Osteocyte (in vitro differentiated cells): ENCODE measurements around the gene PTRH1. TPM values are rescaled to one million over a fixed set of nuclear protein-coding genes. Genes with fewer than 3 reads are reported as not detected.

Experiments used
- DNase-seq: peaks from one replicate; pipeline ENCODE4 v3.0.0; 2021; ENCODE audit warnings: mixed read lengths; ENCODE audit not compliant: unreplicated experiment; ENCODE audit errors: extremely low spot score
- H3K27ac Mint-ChIP-seq: one replicate; pipeline ENCODE4 v1.8.0; 2021; ENCODE audit warnings: mild to moderate bottlenecking, mixed read lengths; ENCODE audit not compliant: unreplicated experiment
- H3K27me3 Mint-ChIP-seq: one replicate; pipeline ENCODE4 v1.8.0; 2021; ENCODE audit warnings: mixed read lengths; ENCODE audit not compliant: unreplicated experiment
- H3K36me3 Mint-ChIP-seq: one replicate; pipeline ENCODE4 v1.8.0; 2021; ENCODE audit warnings: mixed read lengths; ENCODE audit not compliant: unreplicated experiment
- H3K4me1 Mint-ChIP-seq: one replicate; pipeline ENCODE4 v1.8.0; 2021; ENCODE audit warnings: mixed read lengths; ENCODE audit not compliant: unreplicated experiment
- H3K4me3 Mint-ChIP-seq: one replicate; pipeline ENCODE4 v1.8.0; 2021; ENCODE audit warnings: mild to moderate bottlenecking, moderate library complexity, mixed read lengths; ENCODE audit not compliant: unreplicated experiment
- H3K9me3 Mint-ChIP-seq: one replicate; pipeline ENCODE4 v1.8.0; 2021; ENCODE audit warnings: mixed read lengths; ENCODE audit not compliant: unreplicated experiment
- total RNA-seq: library from RNA; stranded (reverse); gene quantifications from 2 replicates; pipeline ENCODE4 v1.2.1, GENCODE V29; 2021
- TF ChIP-seq, protein P1 (sequence below): fragments of 200-600 bp; sonication (generic); IDR thresholded peaks from 2 replicates; pipeline ENCODE4 v1.5.0; 2021; ENCODE audit warnings: antibody characterized with exemption, mild to moderate bottlenecking, moderate library complexity

Gene PTRH1
- total RNA-seq, 1 donor from 2014 or later: 10.6 TPM

DNA sequence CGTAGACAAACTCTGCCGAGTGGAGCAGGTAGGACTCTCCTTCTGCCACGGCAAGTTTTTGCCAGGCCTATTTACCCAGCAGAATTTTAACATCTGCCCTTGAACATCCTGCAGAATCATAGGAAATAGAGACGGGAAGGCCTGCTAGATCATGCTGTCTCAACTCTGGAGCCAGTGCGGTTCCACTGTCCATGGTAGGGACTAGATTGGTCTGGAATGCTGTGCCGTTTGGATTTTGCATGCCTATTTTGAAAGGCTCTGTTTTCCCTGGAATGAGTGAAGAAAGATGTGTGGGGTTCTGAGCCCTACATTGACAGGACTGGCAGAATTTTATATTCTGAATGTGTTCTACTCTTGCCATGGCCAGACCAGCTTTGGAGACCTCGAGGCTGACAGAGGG is 42.2 kb downstream of the PTRH1 start:
- TF ChIP-seq, protein P1, sequence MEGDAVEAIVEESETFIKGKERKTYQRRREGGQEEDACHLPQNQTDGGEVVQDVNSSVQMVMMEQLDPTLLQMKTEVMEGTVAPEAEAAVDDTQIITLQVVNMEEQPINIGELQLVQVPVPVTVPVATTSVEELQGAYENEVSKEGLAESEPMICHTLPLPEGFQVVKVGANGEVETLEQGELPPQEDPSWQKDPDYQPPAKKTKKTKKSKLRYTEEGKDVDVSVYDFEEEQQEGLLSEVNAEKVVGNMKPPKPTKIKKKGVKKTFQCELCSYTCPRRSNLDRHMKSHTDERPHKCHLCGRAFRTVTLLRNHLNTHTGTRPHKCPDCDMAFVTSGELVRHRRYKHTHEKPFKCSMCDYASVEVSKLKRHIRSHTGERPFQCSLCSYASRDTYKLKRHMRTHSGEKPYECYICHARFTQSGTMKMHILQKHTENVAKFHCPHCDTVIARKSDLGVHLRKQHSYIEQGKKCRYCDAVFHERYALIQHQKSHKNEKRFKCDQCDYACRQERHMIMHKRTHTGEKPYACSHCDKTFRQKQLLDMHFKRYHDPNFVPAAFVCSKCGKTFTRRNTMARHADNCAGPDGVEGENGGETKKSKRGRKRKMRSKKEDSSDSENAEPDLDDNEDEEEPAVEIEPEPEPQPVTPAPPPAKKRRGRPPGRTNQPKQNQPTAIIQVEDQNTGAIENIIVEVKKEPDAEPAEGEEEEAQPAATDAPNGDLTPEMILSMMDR: no peak
- H3K4me1 Mint-ChIP-seq: no peaks in the 10 kb centered on the region
- no peaks in the 10 kb centered on the region for H3K27me3 Mint-ChIP-seq
- H3K27ac Mint-ChIP-seq: no peak overlapping the region
- H3K36me3 Mint-ChIP-seq: peaks cover 41% of the 10 kb centered on the region
- DNase-seq: no peak
- H3K4me3 Mint-ChIP-seq: no peak overlapping the region
- H3K9me3 Mint-ChIP-seq: no peaks in the 10 kb centered on the region

DNA sequence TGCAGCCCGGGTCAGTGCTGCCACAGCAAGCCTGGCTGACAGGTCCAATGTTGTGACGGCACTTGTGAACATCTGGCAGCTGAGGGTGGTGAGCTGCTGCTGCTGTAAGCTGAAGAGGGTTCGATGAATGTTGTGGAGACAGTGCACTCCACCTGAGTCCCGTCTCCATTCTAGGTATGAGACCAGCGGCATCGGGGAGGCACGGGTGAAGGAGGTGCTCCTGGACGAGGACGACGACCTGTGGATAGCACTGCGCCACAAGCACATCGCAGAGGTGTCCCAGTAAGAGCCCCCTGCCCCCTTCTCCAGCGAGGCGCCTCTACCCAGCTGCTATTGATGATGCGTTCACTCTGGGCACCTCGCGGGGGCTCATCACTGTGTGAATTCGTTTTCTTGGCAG is 47.6 kb downstream of the PTRH1 start:
- TF ChIP-seq, protein P1: no peak
- no peak overlapping the region for H3K27ac Mint-ChIP-seq
- H3K9me3 Mint-ChIP-seq: no peaks in the 10 kb centered on the region
- no peaks in the 10 kb centered on the region for H3K27me3 Mint-ChIP-seq
- H3K4me3 Mint-ChIP-seq: no peak overlapping the region
- DNase-seq: no peak
- H3K4me1 Mint-ChIP-seq: peaks cover 13% of the 10 kb centered on the region
- H3K36me3 Mint-ChIP-seq: peaks cover 43% of the 10 kb centered on the region

DNA sequence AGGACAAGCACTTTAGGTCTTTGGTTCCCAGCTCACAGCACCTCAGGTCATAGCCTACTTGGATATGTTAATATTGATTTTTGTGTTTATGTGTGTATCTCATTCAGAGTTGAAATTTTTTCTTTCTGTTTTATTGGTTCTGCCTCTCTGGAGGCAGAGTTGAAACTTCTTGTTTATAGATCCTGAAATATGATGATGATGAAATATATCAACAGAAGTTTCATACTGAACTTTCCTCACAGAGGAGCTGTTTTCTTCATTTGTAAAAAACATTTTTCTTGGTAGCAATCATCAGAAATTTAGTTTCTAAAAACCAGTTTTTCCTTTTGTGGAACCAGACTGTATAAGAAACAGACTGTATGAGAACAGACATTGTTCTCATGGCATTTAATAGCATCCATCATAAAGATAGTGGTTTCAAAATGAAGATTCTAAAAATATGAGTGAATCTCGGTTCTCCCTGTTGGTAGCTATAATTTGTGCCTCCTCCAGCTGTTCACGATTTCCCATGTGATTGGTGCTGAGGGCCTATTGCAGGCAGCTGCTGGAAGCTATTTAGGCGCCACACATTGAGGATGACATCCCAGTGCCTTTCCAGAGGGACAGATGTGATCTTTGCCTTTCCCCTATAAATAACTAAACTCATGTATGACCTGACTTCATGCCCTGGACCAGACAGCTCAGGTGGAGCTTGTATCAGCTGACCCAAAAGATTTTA is 48.2 kb downstream of the PTRH1 start:
- no peak overlapping the region for H3K27ac Mint-ChIP-seq
- no peaks in the 10 kb centered on the region for H3K27me3 Mint-ChIP-seq
- H3K36me3 Mint-ChIP-seq: peaks cover 44% of the 10 kb centered on the region
- peaks cover 13% of the 10 kb centered on the region for H3K4me1 Mint-ChIP-seq
- TF ChIP-seq, protein P1: no peak
- DNase-seq: no peak
- no peaks in the 10 kb centered on the region for H3K9me3 Mint-ChIP-seq
- no peak overlapping the region for H3K4me3 Mint-ChIP-seq

DNA sequence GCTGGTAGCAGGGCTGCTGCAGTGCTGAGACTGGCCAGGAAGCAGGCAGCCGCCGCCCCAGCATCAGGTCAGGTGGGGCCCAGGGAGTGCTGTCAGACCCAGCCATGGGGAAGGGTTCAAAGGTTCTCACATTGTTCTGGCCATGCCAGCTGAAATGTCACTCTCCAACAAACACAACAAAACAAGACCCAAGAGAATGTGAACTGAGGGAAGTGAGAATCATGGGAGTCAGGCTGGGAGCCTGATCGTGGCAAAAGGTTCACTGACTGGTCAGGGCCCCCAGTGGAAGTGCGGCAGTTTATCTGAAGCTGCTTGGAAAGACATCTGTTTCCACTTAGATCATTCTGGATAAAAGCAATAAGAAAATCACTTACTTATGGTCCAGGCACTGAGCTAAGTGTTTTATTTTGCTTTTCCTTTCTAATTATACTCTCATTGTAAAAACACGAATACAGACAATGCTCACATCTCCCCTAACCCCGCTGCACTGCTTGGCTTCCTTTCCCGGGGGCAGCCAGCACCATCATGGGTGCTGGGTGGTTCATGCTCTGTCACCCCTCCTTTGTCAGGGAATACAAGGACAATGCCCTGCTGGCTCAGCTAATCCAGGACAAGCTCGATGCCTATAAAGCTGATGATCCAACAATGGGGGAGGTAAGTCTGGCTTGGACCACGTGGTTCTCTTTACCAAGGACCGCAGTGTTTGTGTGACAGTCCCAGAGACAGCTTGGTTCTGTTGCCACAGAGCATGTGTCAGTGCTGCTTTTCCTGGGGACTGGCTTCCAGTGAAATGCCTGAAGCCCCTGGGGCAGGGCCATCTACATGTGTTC is 50.6 kb downstream of the PTRH1 start:
- Mint-ChIP-seq H3K4me3 (no peak overlapping the region), H3K36me3 (peaks cover 48% of the 10 kb centered on the region), H3K4me1 (peaks cover 13% of the 10 kb centered on the region), H3K27ac (peak overlapping the region; percentile 77), H3K9me3 (no peaks in the 10 kb centered on the region), H3K27me3 (no peaks in the 10 kb centered on the region)
- TF ChIP-seq, protein P1: no peak
- DNase-seq: no peak

DNA sequence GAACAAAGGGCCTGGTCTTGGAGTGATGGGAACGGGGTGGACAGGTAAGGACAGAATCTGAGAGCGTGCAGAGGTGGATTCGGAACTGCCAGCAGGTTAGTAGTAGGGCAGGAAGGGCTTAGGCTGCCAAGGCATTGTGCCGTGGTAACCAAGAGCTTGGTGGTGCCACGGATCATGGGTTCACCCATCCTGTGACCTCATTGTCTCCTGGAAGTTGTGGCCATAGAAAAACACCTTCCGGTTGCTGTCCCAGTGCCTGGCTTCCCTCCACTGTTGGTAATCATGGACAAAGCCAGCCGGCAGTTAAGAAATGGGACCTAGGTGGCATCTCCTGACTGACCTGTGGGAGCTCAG is 51.2 kb downstream of the PTRH1 start:
- Mint-ChIP-seq H3K4me1 (peaks cover 13% of the 10 kb centered on the region), H3K9me3 (no peaks in the 10 kb centered on the region), H3K27me3 (no peaks in the 10 kb centered on the region), H3K36me3 (peaks cover 52% of the 10 kb centered on the region), H3K27ac (peak overlapping the region; percentile 32), H3K4me3 (no peak overlapping the region)
- TF ChIP-seq, protein P1: no peak
- DNase-seq: no peak
